T1000 (cell line): ENCODE results near the gene CHST13.
"Not testable (repeated sequence)": the region's sequence is repeated elsewhere in the genome, so short reads cannot be mapped to it uniquely, and the experiment has no call there.

Experiments used
- DNase-seq: peaks from one replicate; lab custom pipeline; 2025; ENCODE audit warnings: mixed read lengths; lab: John Stamatoyannopoulos, UW

The CHST13 gene

GRCh38 chr3:126554560-126555525 is 30.9 kb downstream of the CHST13 start:
- no peak for DNase-seq

GRCh38 chr3:126555795-126556636 is 32.1 kb downstream of the CHST13 start:
- no peak for DNase-seq

GRCh38 chr3:126556637-126557414 is 32.9 kb downstream of the CHST13 start:
- no peak for DNase-seq

GRCh38 chr3:126557415-126557745 is 33.4 kb downstream of the CHST13 start:
- DNase-seq = no peak

- no peak for DNase-seq
Observed at GRCh38 chr3:126557761-126558160, 33.8 kb downstream of the CHST13 start.

- no peak for DNase-seq
Observed at GRCh38 chr3:126558336-126559071, 34.5 kb downstream of the CHST13 start, which contains the start of gene C3orf22. C3orf22 (minus strand) TSS chr3:126558932; CDS start chr3:126553390, 5,542 bp downstream.

GRCh38 chr3:126562737-126563276 is 38.9 kb downstream of the CHST13 start:
- no peak for DNase-seq

- no peak for DNase-seq
Observed at GRCh38 chr3:126567696-126568438, 43.9 kb downstream of the CHST13 start.

GRCh38 chr3:126568776-126569342 is 44.9 kb downstream of the CHST13 start:
- no peak for DNase-seq

GRCh38 chr3:126569390-126569975 is 45.5 kb downstream of the CHST13 start:
- no peak for DNase-seq

GRCh38 chr3:126570103-126570541 is 46.2 kb downstream of the CHST13 start:
- DNase-seq = no peak

- DNase-seq = no peak
Observed at GRCh38 chr3:126571078-126571477, 47.1 kb downstream of the CHST13 start.

GRCh38 chr3:126573492-126574117 is 49.6 kb downstream of the CHST13 start:
- DNase-seq = no peak

- no peak for DNase-seq
Observed at GRCh38 chr3:126577261-126577660, 53.3 kb downstream of the CHST13 start.

GRCh38 chr3:126578702-126579101 is 54.7 kb downstream of the CHST13 start:
- DNase-seq = no peak

- DNase-seq = no peak
Observed at GRCh38 chr3:126580746-126581145, 56.8 kb downstream of the CHST13 start.

GRCh38 chr3:126581569-126581968 is 57.6 kb downstream of the CHST13 start:
- no peak for DNase-seq

- DNase-seq = no peak
Observed at GRCh38 chr3:126582311-126582710, 58.4 kb downstream of the CHST13 start.

GRCh38 chr3:126591515-126591914 is 67.6 kb downstream of the CHST13 start:
- DNase-seq = not testable (repeated sequence)
